PC-3 (cell line): ENCODE results near the gene OR5H14. TPM values are rescaled to one million over a fixed set of nuclear protein-coding genes. Genes with fewer than 3 reads are reported as not detected.
"Not testable (repeated sequence)": the region's sequence is repeated elsewhere in the genome, so short reads cannot be mapped to it uniquely, and the experiment has no call there.

Experiments used
- ATAC-seq: fragments of 200-7000 bp; cut with Tn5 transposase; 2 replicates; pipeline ENCODE4 v1.9.1; 2020; ENCODE audit warnings: mild to moderate bottlenecking, moderate library complexity
- BruUV-seq: library from RNA; stranded (reverse); fragments of 400-500 nt; replicated peaks from 2 replicates; lab custom pipeline; 2021; lab: Mats Ljungman, UMichigan
- CTCF ChIA-PET: fragments of 300-600 bp; sonication (Branson Sonifier 250); formaldehyde crosslinking; loops from one replicate; lab custom pipeline; 2022; ENCODE audit warnings: antibody characterized with exemption; lab: Charles Lee
- POLR2A ChIA-PET: fragments of 300-600 bp; sonication (Branson Sonifier 250); formaldehyde crosslinking; loops from one replicate; lab custom pipeline; 2022; ENCODE audit warnings: antibody characterized with exemption; ENCODE audit not compliant: unreplicated experiment; lab: Charles Lee
- DNase-seq: peaks from one replicate; pipeline ENCODE4 v3.0.0-alpha.2; 2015
- H2AFZ ChIP-seq: fragments of 300-600 bp; sonication (generic); 2 replicates; pipeline ENCODE4 v1.6.0; 2016; ENCODE audit warnings: antibody characterized with exemption, low read length
- H3F3A ChIP-seq: fragments of 300-600 bp; sonication (generic); one replicate; pipeline ENCODE4 v1.6.0; 2017; ENCODE audit warnings: antibody characterized with exemption, low read length, control low read depth, mild to moderate bottlenecking; ENCODE audit not compliant: unreplicated experiment
- H3K27ac ChIP-seq: fragments of 300-600 bp; sonication (generic); 2 replicates; pipeline ENCODE4 v1.5.1; 2016; ENCODE audit warnings: mild to moderate bottlenecking, low read length
- H3K27me3 ChIP-seq: fragments of 300-600 bp; sonication (generic); 2 replicates; pipeline ENCODE4 v1.6.1; 2016; ENCODE audit warnings: low read length, mixed read lengths
- H3K36me3 ChIP-seq: fragments of 300-600 bp; sonication (generic); 2 replicates; pipeline ENCODE4 v1.6.1; 2016; ENCODE audit warnings: low read depth, mixed run types, low read length, mixed read lengths
- H3K4me1 ChIP-seq: fragments of 300-600 bp; sonication (generic); 2 replicates; pipeline ENCODE4 v1.5.1; 2016; ENCODE audit warnings: low read length; ENCODE audit not compliant: insufficient read depth
- H3K4me2 ChIP-seq: fragments of 300-600 bp; sonication (generic); 2 replicates; pipeline ENCODE4 v1.6.0; 2016; ENCODE audit warnings: low read length
- H3K4me3 ChIP-seq: fragments of 300-600 bp; sonication (generic); 2 replicates; pipeline ENCODE4 v1.5.1; 2016; ENCODE audit warnings: mild to moderate bottlenecking, low read length, mixed read lengths
- H3K79me2 ChIP-seq: fragments of 300-600 bp; sonication (generic); 2 replicates; pipeline ENCODE4 v1.6.1; 2017; ENCODE audit warnings: low read length, mixed read lengths
- H3K9ac ChIP-seq: fragments of 300-600 bp; sonication (generic); 2 replicates; pipeline ENCODE4 v1.6.0; 2016; ENCODE audit warnings: mild to moderate bottlenecking, low read length
- H3K9me2 ChIP-seq: fragments of 300-600 bp; sonication (generic); replicated peaks from 2 replicates; pipeline ENCODE4 v1.6.1; 2016; ENCODE audit warnings: mixed run types, low read length, mixed read lengths
- H3K9me3 ChIP-seq: fragments of 300-600 bp; sonication (generic); 2 replicates; pipeline ENCODE4 v1.6.1; 2016; ENCODE audit warnings: low read length, mixed read lengths
- H4K20me1 ChIP-seq: fragments of 300-600 bp; sonication (generic); 2 replicates; pipeline ENCODE4 v1.6.1; 2016; ENCODE audit warnings: low read length, mixed read lengths
- CTCF ChIP-seq: fragments of 300-600 bp; sonication (generic); conservative IDR thresholded peaks from 2 replicates; pipeline ENCODE4 v1.5.1; 2017; ENCODE audit warnings: antibody characterized with exemption, low read depth, mild to moderate bottlenecking, low read length
- EZH2 ChIP-seq: fragments of 300-600 bp; sonication (generic); IDR thresholded peaks from one replicate; pipeline ENCODE4 v1.6.1; 2017; ENCODE audit warnings: antibody characterized with exemption, mild to moderate bottlenecking, low read length; ENCODE audit not compliant: unreplicated experiment
- EZH2phosphoT487 ChIP-seq: fragments of 300-600 bp; sonication (generic); IDR thresholded peaks from 2 replicates; pipeline ENCODE4 v1.6.1; 2018; ENCODE audit warnings: mild to moderate bottlenecking, antibody characterized with exemption, low read length, borderline replicate concordance
- intact Hi-C: fragments of 100-400 bp; cut with micrococcal nuclease; formaldehyde crosslinking; loops from 2 replicates; pipeline ENCODE4 v1.9.0; 2023
- total RNA-seq: library from RNA; depleted of rRNA; stranded (reverse); fragments of >200 nt; gene quantifications from 2 replicates; pipeline ENCODE4 v1.2.3, GENCODE V29; 2014; rRNA removed

The OR5H14 gene
- total RNA-seq, 1 experiment from 2014 or later = not detected

DNA sequence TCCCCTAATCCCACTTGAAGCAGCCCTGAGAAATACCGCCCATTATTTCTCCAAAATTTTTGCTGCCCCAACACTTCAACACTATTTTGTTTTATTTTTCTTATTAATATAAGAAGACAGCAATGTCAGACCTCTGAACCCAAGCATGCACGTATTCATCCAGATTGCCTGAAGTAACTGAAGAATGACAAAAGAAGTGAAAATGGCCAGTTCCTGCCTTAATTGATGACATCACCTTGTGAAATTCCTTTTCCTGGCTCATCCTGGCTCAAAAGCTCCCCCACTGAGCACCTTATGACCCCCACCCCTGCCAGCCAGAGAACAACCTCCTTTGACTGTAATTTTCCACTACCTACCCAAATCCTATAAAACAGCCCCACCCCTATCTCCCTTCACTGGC, 49.0 kb downstream of the OR5H14 start:
- H3K4me1 ChIP-seq, DNase-seq, H4K20me1 ChIP-seq, H3K9me3 ChIP-seq, H3K9me2 ChIP-seq, H3F3A ChIP-seq, POLR2A ChIA-PET, H2AFZ ChIP-seq, H3K36me3 ChIP-seq, H3K79me2 ChIP-seq, BruUV-seq, intact Hi-C loops, H3K4me2 ChIP-seq, H3K9ac ChIP-seq, ATAC-seq, H3K27ac ChIP-seq, CTCF ChIA-PET, H3K4me3 ChIP-seq: not testable (repeated sequence)
- peaks cover 17% of the 10 kb centered on the region for H3K27me3 ChIP-seq

- no peak overlapping the region for H3K4me3 ChIP-seq
- no peak overlapping the region for H3K9ac ChIP-seq
- POLR2A ChIA-PET = no interaction called here
- no peak overlapping the region for H3K27ac ChIP-seq
- H3K36me3 ChIP-seq = no peaks in the 10 kb centered on the region
- ATAC-seq (no peak), DNase-seq (peak; percentile 7)
- intact Hi-C loops = no loop called here
- no peaks in the 10 kb centered on the region for H3K79me2 ChIP-seq
- BruUV-seq = no TSS peak
- H3K4me2 ChIP-seq = no peak overlapping the region
- H3F3A ChIP-seq = no peaks in the 10 kb centered on the region
- TF ChIP-seq EZH2phosphoT487 (no peak), EZH2 (no peak), CTCF (no peak)
- H3K27me3 ChIP-seq = peaks cover 16% of the 10 kb centered on the region
- no peaks in the 10 kb centered on the region for H3K9me2 ChIP-seq
- H2AFZ ChIP-seq = no peak overlapping the region
- no peaks in the 10 kb centered on the region for H4K20me1 ChIP-seq
- H3K4me1 ChIP-seq = no peaks in the 10 kb centered on the region
- no peaks in the 10 kb centered on the region for H3K9me3 ChIP-seq
- CTCF ChIA-PET = no interaction called here
Measured at GRCh38 chr3:98199020-98199419, 51.7 kb downstream of the OR5H14 start.

Other genes starting within 250 kb of the OR5H14 start
- 31.0 and 46.4 TPM in 2 replicates for gene RIOX2, start 175.0 kb upstream of the OR5H14 start, total RNA-seq
- gene GABRR3, start 112.2 kb upstream of the OR5H14 start, total RNA-seq = not detected in 2 replicates
- gene OR5AC2, start 60.3 kb upstream of the OR5H14 start, total RNA-seq = not detected in 2 replicates
- gene OR5H1, start 16.8 kb upstream of the OR5H14 start, total RNA-seq = not detected in 2 replicates
- not detected in 2 replicates for gene OR5H15, start 19.2 kb downstream of the OR5H14 start, total RNA-seq
- gene OR5H6, start 116.8 kb downstream of the OR5H14 start, total RNA-seq = not detected in 2 replicates
- gene OR5H2, start 135.0 kb downstream of the OR5H14 start, total RNA-seq = not detected in 2 replicates
- not detected in 2 replicates for gene OR5K4, start 206.4 kb downstream of the OR5H14 start, total RNA-seq
- not detected in 2 replicates for gene OR5K3, start 243.2 kb downstream of the OR5H14 start, total RNA-seq